GM18508 (cell line): ENCODE data around the gene WNT9A.

Source experiments
- ATAC-seq: cut with Tn5 transposase; IDR thresholded peaks from one replicate; pipeline ENCODE4 v1.9.1; 2021; ENCODE audit warnings: moderate number of reproducible peaks; ENCODE audit not compliant: insufficient read depth, unreplicated experiment

The WNT9A gene

GRCh38 chr1:227955808-227956207, 8.1 kb upstream of the WNT9A start:
- no peak for ATAC-seq

- ATAC-seq, result no peak
These were observed 6.6 kb upstream of the WNT9A start for GRCh38 chr1:227954163-227954850.

GRCh38 chr1:227953022-227953412, 5.3 kb upstream of the WNT9A start:
- ATAC-seq, result no peak

DNA sequence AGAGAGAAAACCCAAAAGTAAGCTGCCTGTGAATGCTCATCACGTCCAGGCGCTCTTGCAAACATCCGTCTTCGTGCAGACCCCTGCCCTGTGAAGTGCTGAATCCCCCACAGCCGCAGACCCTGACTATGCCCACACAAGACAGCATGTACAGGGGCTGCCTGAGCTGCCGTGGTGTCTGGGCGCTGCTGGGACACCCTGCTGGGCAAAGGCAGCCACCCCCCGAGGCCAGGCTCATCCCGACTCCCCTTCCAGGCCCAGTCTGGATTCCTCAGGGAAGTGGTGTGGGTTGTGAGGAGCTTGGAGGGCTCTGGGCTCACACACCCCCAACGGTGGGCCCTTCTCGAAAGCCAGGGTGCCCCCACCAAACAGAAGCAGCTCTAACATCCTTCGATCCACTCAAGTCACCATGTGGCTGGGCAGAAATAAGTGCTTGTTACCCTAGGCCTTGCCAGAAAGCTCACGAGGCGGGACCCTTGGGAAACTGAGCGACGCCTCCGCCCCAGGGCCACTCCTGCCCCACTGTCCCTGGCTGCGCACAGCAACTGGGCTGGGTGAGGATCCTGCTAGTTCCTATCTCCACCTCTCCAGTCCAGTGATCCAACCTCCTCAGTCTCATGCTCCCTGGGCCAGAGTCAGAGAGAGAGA, 4.8 kb upstream of the WNT9A start:
- no peak for ATAC-seq

- no peak for ATAC-seq
These were observed 4.1 kb upstream of the WNT9A start for GRCh38 chr1:227951624-227952373.

DNA sequence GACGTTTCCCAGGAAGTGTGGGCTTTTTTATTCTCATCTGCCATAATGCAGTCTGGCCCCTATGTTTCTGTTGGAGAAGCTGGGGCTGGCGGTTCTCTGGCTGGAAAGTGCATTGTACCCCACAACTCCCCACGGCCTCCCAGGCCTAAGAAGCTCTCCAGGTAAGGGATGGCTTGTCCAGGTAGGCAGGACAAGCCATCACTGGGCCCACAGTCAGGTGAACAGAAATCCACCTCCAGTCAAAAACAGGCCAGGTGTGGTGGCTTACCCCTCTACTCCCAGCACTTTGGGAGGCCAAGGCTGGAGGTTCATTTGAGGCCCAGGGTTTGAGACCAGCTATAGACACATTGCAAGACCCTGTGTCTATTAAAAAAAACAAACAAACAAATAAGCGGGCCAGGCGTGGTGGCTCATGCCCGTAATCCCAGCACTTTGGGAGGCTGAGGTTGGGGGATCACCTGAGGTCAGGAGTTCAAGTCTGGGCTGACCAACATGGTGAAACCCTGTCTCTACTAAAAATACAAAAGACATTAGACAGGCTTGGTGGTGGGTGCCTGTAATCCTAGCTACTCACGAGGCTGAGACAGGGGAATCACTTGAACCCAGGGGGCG, 3.1 kb upstream of the WNT9A start:
- no peak for ATAC-seq

DNA sequence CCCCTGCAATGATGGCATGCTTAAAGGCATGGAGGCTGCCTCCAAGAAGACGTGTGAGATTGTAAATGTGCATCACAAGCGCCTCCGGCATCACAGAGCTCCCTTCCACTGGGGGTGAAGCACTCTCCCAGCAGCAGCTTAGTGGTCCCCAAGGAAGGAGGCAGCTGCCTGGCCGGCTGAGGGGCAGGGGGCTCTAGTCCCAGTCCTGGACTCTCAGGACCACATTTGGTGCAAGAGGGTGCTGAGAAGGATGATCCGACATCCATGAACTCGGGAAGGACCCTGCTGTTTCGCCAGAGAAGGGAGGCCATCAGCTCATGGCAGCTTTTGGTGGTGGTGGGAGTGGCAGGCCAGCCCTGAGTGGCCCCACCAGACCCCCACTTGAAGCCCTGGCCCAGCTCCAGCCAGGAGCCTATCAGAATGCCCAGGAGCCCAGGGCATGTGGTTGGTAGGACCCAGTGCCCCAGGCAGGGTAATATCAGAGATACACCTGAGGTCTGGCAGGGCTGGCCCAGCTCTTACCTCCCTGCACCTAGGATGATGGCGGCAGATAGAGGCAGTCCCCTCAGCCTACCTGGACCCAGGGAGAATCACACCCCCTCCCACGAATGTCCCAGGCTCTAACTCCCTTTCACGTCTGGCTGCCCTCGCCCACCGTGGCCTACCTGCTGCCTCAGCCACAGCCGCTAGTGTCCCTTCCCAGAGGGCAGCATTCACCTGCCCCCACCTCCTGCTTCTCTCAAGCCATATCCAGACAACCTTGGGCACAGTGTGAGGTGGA, 2.4 kb upstream of the WNT9A start:
- no peak for ATAC-seq

DNA sequence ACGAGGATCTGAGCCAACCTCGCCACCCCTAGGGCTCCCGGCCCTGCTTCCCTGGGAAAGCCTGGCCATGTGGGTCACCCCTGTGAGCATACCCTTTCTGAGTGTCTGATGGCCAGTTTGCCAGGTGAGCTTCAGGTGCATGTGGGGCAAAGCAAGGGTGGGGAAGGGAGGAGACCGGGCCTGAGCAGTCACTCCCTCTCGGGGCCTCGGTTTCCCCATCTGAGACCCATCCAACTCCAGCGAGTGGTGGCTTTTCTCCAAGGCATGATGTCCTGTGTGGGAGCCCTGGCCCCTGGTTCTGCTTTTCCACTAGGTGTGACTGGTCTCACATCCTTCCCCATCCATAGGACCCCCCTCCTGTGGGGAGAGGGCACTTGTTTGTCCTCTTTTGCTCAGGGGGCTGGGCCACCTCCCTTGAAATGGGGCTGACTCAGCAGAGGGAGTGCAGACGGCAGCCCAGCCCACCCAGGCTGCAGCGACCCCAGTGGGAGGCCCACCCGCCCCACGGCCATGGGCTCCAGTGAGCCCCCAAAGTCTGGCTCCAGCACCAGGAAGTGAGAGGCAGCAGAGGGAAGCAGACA, 1.7 kb upstream of the WNT9A start:
- no peak for ATAC-seq

GRCh38 chr1:227948493-227949260, 945 bp upstream of the WNT9A start:
- no peak for ATAC-seq

- no peak for ATAC-seq
These were observed 401 bp downstream of the WNT9A start for GRCh38 chr1:227947386-227947675.

DNA sequence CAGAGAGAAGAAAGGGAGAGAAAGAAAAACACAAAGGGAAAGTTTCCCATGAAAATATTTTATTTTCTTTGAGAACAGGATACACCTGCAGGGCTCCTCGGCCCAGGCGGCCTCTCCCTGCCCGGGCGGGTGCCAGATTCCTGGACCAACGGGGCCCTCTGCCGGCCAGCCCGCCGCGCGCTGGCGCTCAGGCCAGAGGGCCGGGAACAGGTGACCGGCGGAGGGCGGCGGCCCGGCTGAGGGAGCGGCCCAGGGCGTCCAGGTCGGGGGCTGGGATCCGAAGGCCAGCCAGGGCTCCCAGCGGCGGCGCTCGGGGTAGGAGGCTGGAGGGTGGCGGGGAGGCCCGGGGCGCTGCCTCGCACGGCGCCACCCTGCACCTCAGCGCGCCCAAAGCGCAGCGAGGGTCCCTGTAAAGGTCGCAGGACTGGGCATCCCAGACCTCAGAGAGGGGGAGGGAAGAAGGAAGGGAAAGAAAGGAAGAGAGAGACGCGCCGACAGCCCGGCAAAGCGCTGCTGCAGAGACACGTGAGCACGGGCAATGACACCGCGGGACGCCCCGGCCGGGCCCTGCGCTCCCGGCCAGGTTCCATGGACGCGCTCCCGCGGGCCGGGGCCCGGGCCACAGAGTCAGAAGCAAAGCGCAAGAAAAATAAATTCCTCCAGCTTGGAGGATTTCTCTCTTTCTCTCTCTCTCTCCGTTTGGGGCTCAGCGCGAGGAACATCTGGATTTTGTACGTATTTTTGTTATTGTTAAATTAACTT, 927 bp downstream of the WNT9A start:
- no peak for ATAC-seq

- ATAC-seq, result no peak
These were observed 1.7 kb downstream of the WNT9A start for GRCh38 chr1:227945891-227946623.

DNA sequence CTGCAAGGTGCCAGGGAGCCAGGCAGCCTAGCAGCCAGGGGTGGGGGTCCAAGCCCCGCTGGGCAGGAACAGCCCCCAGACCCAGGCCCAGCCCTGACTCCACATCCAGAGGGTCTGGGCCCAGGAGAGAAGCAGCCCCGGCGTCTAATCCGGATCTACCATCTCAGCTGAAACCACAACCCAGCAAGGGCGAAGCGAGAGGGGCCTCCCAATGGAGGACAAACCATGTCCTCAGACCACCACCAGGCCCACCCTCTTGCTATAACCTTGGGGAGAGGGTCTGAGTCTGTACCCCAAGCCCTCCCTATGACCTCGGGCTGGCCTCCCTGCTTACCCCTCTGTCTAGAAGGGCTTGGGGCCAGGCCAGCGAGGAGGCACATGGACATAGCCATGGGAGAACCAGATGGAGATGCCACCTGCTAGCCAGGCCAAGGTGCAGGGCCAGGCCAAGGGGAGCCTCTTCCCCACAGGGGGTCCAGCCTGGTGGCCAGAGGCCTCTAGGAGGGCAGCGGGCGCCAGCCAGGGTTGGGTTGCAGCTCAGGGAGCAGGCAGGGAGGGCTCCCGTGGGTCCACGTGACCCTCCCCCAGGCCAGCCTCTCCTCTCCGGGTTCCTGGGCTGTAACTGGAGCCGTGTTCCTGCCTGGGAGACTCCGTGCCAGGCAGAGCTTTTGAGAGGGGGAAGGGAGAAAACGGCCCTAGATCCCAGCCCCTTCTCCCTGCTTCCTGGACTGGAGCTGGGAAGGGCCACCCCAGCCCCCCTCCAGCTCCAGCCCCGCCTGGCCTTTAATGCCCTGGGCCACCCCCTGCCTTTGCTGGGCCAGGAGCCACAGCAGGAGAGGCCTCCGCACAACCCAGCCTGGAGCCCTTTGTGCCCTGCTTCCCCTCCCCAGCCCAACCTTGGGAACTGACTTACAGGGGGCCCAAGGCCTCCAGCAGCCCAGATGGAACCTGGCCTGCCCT, 2.5 kb downstream of the WNT9A start:
- no peak for ATAC-seq

- no peak for ATAC-seq
These were observed 3.4 kb downstream of the WNT9A start for GRCh38 chr1:227944090-227944930.

- no peak for ATAC-seq
These were observed 4.2 kb downstream of the WNT9A start for GRCh38 chr1:227943381-227944089.
